ENCODE results near the gene TUBGCP2.

The TUBGCP2 gene

DNA sequence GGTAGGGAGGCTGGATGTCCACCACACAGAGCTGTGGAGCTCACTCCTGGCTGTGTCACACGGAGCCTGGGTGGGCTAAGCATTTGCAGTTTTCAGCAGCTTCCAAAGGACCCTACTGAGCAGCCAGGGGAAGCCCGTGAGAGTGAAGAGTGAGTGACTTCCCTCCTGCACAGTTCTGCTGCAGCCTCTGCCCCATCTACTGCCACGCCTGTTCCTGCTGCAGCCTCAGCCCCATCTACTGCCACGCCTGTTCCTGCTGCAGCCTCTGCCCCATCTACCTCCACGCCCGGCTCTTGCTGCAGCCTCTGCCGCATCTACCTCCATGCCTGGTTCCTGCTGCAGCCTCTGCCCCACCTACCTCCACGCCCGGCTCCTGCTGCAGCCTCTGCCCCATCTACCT lies 44.2 kb downstream of the TUBGCP2 start:
- Histone ChIP-seq H3K9me3 (ENCODE audit: severe bottlenecking) (no peaks in the 10 kb centered on the region), H3K27me3 (ENCODE audit: insufficient read depth, poor library complexity, severe bottlenecking) (no peaks in the 10 kb centered on the region), H3K27ac (ENCODE audit: poor library complexity, severe bottlenecking) (no peak overlapping the region), H3K36me3 (ENCODE audit: low read depth) (peaks cover 4% of the 10 kb centered on the region), H3K4me3 (ENCODE audit: severe bottlenecking) (no peak overlapping the region), H3K4me1 (ENCODE audit: insufficient read depth, poor library complexity, severe bottlenecking) (peaks cover 18% of the 10 kb centered on the region)
- ATAC-seq (ENCODE audit: low read depth) (no peak), DNase-seq (ENCODE audit: low spot score) (no peak)
- TF ChIP-seq, protein P1, sequence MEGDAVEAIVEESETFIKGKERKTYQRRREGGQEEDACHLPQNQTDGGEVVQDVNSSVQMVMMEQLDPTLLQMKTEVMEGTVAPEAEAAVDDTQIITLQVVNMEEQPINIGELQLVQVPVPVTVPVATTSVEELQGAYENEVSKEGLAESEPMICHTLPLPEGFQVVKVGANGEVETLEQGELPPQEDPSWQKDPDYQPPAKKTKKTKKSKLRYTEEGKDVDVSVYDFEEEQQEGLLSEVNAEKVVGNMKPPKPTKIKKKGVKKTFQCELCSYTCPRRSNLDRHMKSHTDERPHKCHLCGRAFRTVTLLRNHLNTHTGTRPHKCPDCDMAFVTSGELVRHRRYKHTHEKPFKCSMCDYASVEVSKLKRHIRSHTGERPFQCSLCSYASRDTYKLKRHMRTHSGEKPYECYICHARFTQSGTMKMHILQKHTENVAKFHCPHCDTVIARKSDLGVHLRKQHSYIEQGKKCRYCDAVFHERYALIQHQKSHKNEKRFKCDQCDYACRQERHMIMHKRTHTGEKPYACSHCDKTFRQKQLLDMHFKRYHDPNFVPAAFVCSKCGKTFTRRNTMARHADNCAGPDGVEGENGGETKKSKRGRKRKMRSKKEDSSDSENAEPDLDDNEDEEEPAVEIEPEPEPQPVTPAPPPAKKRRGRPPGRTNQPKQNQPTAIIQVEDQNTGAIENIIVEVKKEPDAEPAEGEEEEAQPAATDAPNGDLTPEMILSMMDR (IDR thresholded peaks at IDR 0.05; ENCODE audit: poor library complexity, severe bottlenecking): no peak

DNA sequence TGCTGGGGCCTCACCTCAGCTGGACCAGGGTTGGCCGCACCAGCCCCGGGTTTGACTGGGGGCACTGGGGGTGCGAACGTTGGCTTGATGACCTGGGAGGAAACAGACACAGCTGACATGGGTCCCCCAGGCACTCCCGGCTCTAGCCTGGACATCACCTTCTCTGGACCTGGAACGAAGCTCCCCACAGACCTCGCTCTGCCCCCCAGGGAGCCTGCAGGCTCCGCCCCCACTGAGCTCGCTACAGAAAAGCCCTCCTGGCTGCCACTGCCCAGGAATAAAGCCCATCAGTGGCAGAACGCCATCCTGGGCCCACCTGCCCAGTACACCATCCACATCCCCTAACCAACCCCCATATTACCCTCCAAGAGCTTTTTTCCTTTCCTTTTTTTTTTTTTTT lies 45.0 kb downstream of the TUBGCP2 start:
- Histone ChIP-seq H3K4me3 (ENCODE audit: severe bottlenecking) (no peak overlapping the region), H3K9me3 (ENCODE audit: severe bottlenecking) (no peaks in the 10 kb centered on the region), H3K27me3 (ENCODE audit: insufficient read depth, poor library complexity, severe bottlenecking) (no peaks in the 10 kb centered on the region), H3K36me3 (ENCODE audit: low read depth) (peaks cover 2% of the 10 kb centered on the region), H3K4me1 (ENCODE audit: insufficient read depth, poor library complexity, severe bottlenecking) (peaks cover 24% of the 10 kb centered on the region), H3K27ac (ENCODE audit: poor library complexity, severe bottlenecking) (no peak overlapping the region)
- DNase-seq (ENCODE audit: low spot score) (no peak), ATAC-seq (ENCODE audit: low read depth) (no peak)
- TF ChIP-seq, protein P1 (IDR thresholded peaks at IDR 0.05; ENCODE audit: poor library complexity, severe bottlenecking): no peak

DNA sequence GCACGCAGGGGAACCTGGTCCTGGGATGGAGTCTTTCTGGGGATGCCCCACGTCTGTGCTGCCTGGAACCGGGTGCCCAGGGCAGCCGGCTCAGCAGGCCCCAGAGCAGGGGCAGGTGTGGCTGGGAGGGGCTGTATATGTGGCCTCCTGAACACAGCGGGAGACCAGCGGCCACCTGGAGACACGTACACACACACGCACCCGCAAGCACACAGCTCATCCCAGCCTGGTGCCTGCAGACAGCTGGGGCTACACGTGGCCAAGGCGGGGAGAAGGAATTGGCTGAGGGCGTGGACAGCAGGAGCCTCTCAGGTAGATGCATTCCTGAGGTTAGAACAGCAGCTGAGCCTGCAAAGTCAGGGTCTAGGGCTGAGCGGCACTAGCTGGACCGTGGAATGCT lies 46.0 kb downstream of the TUBGCP2 start:
- Histone ChIP-seq H3K9me3 (ENCODE audit: severe bottlenecking) (no peaks in the 10 kb centered on the region), H3K4me3 (ENCODE audit: severe bottlenecking) (no peak overlapping the region), H3K27me3 (ENCODE audit: insufficient read depth, poor library complexity, severe bottlenecking) (no peaks in the 10 kb centered on the region), H3K27ac (ENCODE audit: poor library complexity, severe bottlenecking) (peak overlapping the region; percentile 76), H3K36me3 (ENCODE audit: low read depth) (no peaks in the 10 kb centered on the region), H3K4me1 (ENCODE audit: insufficient read depth, poor library complexity, severe bottlenecking) (peaks cover 34% of the 10 kb centered on the region)
- TF ChIP-seq, protein P1 (IDR thresholded peaks at IDR 0.05; ENCODE audit: poor library complexity, severe bottlenecking): no peak
- DNase-seq (ENCODE audit: low spot score) (no peak), ATAC-seq (ENCODE audit: low read depth) (peak; percentile 17; the same call in 1 of the 3 replicates)

DNA sequence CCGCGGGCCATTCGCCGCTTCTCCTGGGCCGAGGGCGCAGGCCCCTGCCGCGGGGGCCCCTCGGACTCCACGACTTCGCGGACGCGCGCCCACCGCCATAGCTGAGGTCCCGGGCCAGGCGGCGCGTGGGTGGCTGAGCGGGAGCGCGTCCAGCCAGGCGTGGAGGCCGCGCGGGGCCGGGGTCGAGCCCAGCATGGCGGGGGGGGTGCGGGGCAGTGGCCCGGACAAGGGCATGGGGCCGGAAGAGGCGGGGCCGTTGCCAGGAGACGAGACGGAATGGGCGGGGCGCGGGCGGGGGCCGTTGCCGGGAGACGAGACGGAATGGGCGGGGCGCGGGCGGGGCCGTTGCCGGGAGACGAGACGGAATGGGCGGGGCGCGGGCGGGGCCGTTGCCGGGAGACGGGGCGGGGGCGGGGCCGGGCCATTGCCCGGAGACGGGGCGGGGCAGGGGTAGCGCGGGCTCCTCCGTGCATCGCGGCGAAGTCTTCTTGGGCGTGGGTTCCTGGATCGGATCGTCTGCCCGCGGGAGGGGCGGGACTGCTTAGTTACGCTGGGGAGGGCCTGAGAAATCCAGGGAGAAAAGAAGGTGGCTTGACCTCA lies 46.8 kb downstream of the TUBGCP2 start:
- peak; percentile 18; the same call in 1 of the 3 replicates for ATAC-seq (ENCODE audit: low read depth)

More for the DNA sequence above, 46.8 kb downstream of the TUBGCP2 start:
- H3K4me3 ChIP-seq (ENCODE audit: severe bottlenecking): peak overlapping the region; percentile 88
- no peaks in the 10 kb centered on the region for H3K36me3 ChIP-seq (ENCODE audit: low read depth)
- DNase-seq (ENCODE audit: low spot score): no peak
- peak overlapping the region; percentile 76 for H3K27ac ChIP-seq (ENCODE audit: poor library complexity, severe bottlenecking)
- H3K4me1 ChIP-seq (ENCODE audit: insufficient read depth, poor library complexity, severe bottlenecking): peaks cover 40% of the 10 kb centered on the region
- TF ChIP-seq, protein P1 (IDR thresholded peaks at IDR 0.05; ENCODE audit: poor library complexity, severe bottlenecking): no peak
- H3K9me3 ChIP-seq (ENCODE audit: severe bottlenecking): no peaks in the 10 kb centered on the region
- H3K27me3 ChIP-seq (ENCODE audit: insufficient read depth, poor library complexity, severe bottlenecking): no peaks in the 10 kb centered on the region
